ENCODE results near the gene LARP1.
"Not testable (repeated sequence)": the region's sequence is repeated elsewhere in the genome, so short reads cannot be mapped to it uniquely, and the experiment has no call there.

Gene LARP1

DNA sequence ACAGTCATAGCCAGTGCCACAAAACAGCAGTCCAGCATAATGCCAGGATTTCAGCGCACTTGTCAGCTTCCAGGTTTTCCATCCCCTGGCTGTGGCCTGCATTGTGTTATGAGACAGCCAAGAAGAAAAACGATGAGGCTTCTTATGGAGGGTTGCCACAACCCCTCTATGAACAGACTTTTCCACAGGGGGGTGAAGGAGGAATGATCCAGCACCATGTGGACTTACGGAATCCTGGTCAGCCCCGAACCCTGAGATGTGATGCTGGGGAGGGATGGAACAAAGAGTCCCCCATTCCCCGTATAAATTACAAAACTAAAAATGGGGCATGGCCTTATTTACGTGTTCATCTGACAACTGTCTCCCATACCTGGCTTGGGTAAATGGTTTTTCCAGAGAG, 62.6 kb downstream of the LARP1 start:
- in situ Hi-C loops (cut with HindIII; ENCODE audit: low sequenced_read_pairs), result no loop called here
- no peak for DNase-seq (ENCODE audit: low read depth)
- TF ChIP-seq, protein P1, sequence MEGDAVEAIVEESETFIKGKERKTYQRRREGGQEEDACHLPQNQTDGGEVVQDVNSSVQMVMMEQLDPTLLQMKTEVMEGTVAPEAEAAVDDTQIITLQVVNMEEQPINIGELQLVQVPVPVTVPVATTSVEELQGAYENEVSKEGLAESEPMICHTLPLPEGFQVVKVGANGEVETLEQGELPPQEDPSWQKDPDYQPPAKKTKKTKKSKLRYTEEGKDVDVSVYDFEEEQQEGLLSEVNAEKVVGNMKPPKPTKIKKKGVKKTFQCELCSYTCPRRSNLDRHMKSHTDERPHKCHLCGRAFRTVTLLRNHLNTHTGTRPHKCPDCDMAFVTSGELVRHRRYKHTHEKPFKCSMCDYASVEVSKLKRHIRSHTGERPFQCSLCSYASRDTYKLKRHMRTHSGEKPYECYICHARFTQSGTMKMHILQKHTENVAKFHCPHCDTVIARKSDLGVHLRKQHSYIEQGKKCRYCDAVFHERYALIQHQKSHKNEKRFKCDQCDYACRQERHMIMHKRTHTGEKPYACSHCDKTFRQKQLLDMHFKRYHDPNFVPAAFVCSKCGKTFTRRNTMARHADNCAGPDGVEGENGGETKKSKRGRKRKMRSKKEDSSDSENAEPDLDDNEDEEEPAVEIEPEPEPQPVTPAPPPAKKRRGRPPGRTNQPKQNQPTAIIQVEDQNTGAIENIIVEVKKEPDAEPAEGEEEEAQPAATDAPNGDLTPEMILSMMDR (IDR thresholded peaks at IDR 0.05; ENCODE audit: low read depth, low read length, missing control alignments), result no peak
- H3K4me3 ChIP-seq (ENCODE audit: low read depth, low read length), result no peak overlapping the region

DNA sequence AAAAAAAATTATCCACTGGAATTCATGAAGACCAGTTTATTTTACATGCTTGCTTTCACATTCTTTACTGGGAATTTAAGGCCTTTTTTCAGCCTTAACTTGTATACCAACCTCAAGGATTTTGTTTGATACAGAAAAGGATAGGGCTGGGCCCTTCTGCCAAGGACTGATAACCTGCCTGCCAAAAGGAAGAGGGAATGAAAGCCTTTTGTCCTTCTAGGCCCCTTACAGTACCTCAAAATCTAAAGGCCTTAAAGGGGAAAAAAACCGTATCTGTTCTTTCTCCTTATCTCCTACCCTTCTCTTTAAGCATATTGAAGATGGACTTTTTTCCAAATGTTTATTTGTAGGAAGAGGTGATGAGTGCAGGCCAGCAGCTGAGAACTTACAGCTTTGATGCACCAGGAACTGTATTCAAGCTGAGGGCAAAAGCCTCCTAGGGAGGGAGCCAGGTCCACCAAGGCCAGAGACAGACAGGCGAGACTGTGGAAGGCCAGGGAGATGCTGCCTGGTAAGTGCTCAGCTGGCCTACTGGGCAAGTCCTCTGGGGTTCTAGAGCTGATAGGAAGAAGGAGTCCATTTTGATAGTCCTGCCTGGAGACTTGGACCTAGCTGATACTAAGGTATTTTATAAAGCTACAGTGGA, 63.4 kb downstream of the LARP1 start:
- no peak for DNase-seq (ENCODE audit: low read depth)
- H3K4me3 ChIP-seq (ENCODE audit: low read depth, low read length), result no peak overlapping the region
- TF ChIP-seq, protein P1 (IDR thresholded peaks at IDR 0.05; ENCODE audit: low read depth, low read length, missing control alignments), result no peak
- in situ Hi-C loops (cut with HindIII; ENCODE audit: low sequenced_read_pairs), result no loop called here

DNA sequence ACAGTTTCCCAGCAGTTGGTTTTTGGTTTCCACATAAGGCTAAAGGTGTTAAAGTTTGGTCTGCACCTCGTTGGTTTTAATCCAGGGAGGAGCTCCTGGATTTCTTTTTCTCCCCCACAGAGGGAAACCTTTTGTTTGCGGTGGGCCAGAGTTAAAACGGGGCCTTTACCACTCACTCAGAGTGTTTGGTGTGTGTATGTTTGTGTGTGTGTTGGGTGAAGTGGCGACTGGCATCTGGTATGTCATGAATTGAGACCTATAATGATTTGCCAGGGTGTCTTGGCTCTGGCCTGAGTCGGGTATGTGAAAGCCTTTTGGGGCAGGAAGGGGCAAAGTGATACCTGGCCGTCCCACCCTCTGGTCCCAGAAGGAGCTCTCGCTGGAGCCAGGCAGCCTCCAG, 64.4 kb downstream of the LARP1 start:
- in situ Hi-C loops (cut with HindIII; ENCODE audit: low sequenced_read_pairs), result no loop called here
- H3K4me3 ChIP-seq (ENCODE audit: low read depth, low read length), result no peak overlapping the region
- TF ChIP-seq, protein P1 (IDR thresholded peaks at IDR 0.05; ENCODE audit: low read depth, low read length, missing control alignments), result no peak
- no peak for DNase-seq (ENCODE audit: low read depth)

DNA sequence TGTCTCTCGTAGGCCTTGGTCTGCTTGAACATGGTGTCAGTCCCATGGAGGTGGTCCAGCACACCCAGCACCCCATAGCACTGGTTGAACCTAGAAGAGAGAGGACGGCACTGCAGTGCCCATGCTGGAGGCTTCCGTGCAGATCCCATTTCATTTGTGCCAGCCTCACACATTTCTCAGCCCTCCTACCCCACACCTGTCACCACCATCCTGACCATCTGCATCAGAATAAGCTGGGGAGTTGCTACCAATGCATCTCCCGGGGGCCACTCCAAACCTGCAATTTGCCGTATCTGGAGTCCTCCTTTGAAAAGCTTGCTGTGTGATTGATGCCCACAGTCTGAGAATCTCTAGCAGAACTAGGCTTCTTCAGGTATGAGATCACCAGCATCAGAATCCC, 65.2 kb downstream of the LARP1 start:
- no peak for DNase-seq (ENCODE audit: low read depth)
- TF ChIP-seq, protein P1 (IDR thresholded peaks at IDR 0.05; ENCODE audit: low read depth, low read length, missing control alignments), result no peak
- H3K4me3 ChIP-seq (ENCODE audit: low read depth, low read length), result no peak overlapping the region
- in situ Hi-C loops (cut with HindIII; ENCODE audit: low sequenced_read_pairs), result no loop called here

DNA sequence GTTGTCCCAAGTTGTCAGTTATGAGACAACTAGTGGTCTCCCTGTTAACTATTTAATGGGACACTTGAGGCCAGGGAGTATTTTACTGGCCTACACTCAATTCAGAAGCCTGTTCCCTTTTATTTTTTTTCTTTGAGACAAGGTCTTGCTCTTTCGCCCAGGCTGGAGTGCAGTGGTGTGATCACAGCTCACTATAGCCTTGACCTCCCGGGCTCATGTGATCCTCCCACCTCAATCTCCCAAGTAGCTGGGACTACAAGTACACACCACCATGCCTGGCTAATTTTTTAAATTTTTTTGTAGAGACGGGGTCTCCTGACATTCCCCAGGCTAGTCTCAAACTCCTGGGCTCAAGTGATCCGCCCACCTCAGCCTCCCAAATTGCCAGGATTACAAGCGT, 67.7 kb downstream of the LARP1 start:
- in situ Hi-C loops (cut with HindIII; ENCODE audit: low sequenced_read_pairs); DNase-seq (ENCODE audit: low read depth); H3K4me3 ChIP-seq (ENCODE audit: low read depth, low read length): not testable (repeated sequence)

DNA sequence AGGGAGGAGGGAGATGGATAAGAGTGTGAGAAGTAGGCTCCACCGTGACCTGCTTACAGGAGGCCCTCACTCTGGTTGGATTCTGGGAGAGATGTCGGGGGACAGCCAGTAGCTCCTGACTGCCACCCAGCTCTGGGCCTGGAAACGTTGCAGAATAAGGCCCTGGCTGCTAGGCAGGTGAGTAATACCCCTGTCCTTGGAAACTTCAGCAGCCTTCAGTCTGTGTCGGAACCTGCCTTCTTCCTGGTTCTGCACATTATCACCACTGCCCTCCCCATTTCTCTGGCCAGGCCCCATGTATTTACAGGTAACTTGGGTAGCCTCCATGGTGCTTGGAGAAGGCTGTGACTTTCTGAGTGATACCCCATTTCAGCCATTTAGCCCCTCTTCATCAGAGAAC, 68.4 kb downstream of the LARP1 start:
- DNase-seq (ENCODE audit: low read depth), result no peak

DNA sequence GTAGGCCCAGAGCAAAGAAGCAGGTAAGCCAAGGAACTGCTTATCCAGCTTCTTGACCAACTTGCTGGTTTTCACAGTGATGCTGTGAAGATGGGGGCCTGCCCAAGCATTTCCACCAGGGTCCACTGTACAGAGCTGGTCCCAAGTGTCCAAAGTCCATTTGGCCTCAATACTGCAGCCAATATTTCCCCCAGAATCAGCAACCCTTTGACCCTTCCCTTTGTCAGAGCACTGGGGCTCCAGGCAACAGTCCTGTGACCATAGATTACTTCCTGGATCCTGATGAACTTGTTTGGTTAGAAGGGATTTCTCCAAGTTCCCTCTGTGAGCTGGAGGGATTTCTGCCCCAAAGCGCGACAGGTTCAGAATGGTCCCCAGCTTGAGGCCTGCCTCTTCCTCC, 68.9 kb downstream of the LARP1 start:
- in situ Hi-C loops (cut with HindIII; ENCODE audit: low sequenced_read_pairs), result no loop called here

More for the DNA sequence above, 68.4 kb downstream of the LARP1 start:
- H3K4me3 ChIP-seq (ENCODE audit: low read depth, low read length), result no peak overlapping the region
- in situ Hi-C loops (cut with HindIII; ENCODE audit: low sequenced_read_pairs), result no loop called here
- TF ChIP-seq, protein P1 (IDR thresholded peaks at IDR 0.05; ENCODE audit: low read depth, low read length, missing control alignments), result no peak

More for the DNA sequence above, 68.9 kb downstream of the LARP1 start:
- no peak overlapping the region for H3K4me3 ChIP-seq (ENCODE audit: low read depth, low read length)
- TF ChIP-seq, protein P1 (IDR thresholded peaks at IDR 0.05; ENCODE audit: low read depth, low read length, missing control alignments), result no peak
- no peak for DNase-seq (ENCODE audit: low read depth)
